ENCODE measurements around the gene SSH2.

DNA sequence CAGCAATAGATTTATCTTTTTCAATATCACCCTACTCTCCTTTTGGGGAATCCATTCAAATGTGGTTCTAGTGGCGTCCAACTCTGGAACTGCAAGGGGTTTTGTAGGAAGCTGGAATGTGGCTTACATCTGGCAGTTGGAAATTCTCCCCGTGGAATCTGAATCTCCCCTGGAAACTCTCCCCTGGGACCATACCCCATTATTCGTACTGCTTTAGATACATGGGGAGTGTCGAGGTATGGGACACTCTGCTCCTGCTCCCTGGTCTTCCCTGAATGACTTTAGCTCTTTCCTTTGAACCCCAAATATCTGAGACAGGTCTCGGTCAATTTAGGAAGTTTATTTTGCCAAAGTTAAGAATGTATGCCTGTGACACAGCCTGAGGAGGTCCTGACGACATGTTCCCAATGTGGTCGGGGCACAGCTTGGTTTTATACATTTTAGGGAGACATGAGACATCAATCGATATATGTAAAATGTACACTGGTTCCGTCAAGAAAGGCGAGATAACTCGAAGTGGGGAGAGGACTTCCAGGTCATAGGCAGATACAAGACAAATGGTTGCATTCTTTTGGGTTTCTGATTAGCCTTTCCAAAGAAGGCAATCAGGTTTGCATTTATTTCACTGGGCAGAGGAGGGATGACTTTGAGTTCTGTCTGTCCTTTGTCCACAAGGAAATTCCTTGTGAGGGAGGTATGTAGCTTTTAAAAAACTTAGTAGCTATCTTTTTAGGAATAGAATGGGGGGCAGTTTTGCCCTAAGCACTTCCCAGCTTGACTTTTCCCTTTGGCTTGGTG is 218.2 kb downstream of the SSH2 start:
- TF ChIP-seq, protein P1, sequence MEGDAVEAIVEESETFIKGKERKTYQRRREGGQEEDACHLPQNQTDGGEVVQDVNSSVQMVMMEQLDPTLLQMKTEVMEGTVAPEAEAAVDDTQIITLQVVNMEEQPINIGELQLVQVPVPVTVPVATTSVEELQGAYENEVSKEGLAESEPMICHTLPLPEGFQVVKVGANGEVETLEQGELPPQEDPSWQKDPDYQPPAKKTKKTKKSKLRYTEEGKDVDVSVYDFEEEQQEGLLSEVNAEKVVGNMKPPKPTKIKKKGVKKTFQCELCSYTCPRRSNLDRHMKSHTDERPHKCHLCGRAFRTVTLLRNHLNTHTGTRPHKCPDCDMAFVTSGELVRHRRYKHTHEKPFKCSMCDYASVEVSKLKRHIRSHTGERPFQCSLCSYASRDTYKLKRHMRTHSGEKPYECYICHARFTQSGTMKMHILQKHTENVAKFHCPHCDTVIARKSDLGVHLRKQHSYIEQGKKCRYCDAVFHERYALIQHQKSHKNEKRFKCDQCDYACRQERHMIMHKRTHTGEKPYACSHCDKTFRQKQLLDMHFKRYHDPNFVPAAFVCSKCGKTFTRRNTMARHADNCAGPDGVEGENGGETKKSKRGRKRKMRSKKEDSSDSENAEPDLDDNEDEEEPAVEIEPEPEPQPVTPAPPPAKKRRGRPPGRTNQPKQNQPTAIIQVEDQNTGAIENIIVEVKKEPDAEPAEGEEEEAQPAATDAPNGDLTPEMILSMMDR (IDR thresholded peaks at IDR 0.05), result no peak
- no peak for TF ChIP-seq POLR2AphosphoS5 (IDR thresholded peaks at IDR 0.05)
- TF ChIP-seq POLR2A (IDR thresholded peaks at IDR 0.05; ENCODE audit: low read depth), result no peak
